ENCODE results near the gene ERVFRD-1.

- no peak for TF ChIP-seq USF2 (IDR thresholded peaks at IDR 0.05)
- TF ChIP-seq, protein P1, sequence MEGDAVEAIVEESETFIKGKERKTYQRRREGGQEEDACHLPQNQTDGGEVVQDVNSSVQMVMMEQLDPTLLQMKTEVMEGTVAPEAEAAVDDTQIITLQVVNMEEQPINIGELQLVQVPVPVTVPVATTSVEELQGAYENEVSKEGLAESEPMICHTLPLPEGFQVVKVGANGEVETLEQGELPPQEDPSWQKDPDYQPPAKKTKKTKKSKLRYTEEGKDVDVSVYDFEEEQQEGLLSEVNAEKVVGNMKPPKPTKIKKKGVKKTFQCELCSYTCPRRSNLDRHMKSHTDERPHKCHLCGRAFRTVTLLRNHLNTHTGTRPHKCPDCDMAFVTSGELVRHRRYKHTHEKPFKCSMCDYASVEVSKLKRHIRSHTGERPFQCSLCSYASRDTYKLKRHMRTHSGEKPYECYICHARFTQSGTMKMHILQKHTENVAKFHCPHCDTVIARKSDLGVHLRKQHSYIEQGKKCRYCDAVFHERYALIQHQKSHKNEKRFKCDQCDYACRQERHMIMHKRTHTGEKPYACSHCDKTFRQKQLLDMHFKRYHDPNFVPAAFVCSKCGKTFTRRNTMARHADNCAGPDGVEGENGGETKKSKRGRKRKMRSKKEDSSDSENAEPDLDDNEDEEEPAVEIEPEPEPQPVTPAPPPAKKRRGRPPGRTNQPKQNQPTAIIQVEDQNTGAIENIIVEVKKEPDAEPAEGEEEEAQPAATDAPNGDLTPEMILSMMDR (IDR thresholded peaks at IDR 0.05), result no peak
- TF ChIP-seq, protein P2, sequence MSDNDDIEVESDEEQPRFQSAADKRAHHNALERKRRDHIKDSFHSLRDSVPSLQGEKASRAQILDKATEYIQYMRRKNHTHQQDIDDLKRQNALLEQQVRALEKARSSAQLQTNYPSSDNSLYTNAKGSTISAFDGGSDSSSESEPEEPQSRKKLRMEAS (IDR thresholded peaks at IDR 0.05), result no peak
- TF ChIP-seq RCOR1 (IDR thresholded peaks at IDR 0.05; ENCODE audit: low read depth, low read length), result no peak
- TF ChIP-seq NR3C1 (IDR thresholded peaks at IDR 0.05), result no peak
- TF ChIP-seq CEBPB (IDR thresholded peaks at IDR 0.05), result no peak
- TF ChIP-seq CHD2 (IDR thresholded peaks at IDR 0.05; ENCODE audit: low read length, partially characterized antibody), result no peak
- no peak for TF ChIP-seq FOSL2 (IDR thresholded peaks at IDR 0.05)
- no peak for TF ChIP-seq FOSL2 (CRISPR knock-in tag; IDR thresholded peaks at IDR 0.05)
These were observed 8.5 kb downstream of the ERVFRD-1 start for GRCh38 chr6:11103065-11103464.

Measured in A549 (cell line).